BJ (cell line): ENCODE data around the gene IFNLR1. TPM values are rescaled to one million over a fixed set of nuclear protein-coding genes. Genes with fewer than 3 reads are reported as not detected.

ENCODE experiments used
- CTCF ChIA-PET: fragments of 350-600 bp; formaldehyde crosslinking; extraction: SDS; loops from one replicate; lab custom pipeline; 2021; ENCODE audit warnings: antibody characterized with exemption, inconsistent platforms; lab: Yijun Ruan, JAX
- POLR2A ChIA-PET: fragments of 300-600 bp; sonication (Branson Sonifier 250); formaldehyde crosslinking; extraction: SDS; loops from one replicate; lab custom pipeline; 2021; ENCODE audit warnings: antibody characterized with exemption; lab: Charles Lee
- DNase-seq: peaks from one replicate; pipeline ENCODE4 v3.0.0-alpha.2; 2011; ENCODE audit warnings: low read depth
- H3K27me3 ChIP-seq: 2 replicates; pipeline ENCODE4 v1.6.0; 2011; ENCODE audit warnings: low read length; ENCODE audit not compliant: control insufficient read depth, insufficient read depth
- H3K36me3 ChIP-seq: 2 replicates; pipeline ENCODE4 v1.5.1; 2011; ENCODE audit warnings: low read length; ENCODE audit not compliant: control insufficient read depth, insufficient read depth
- H3K4me3 ChIP-seq: 2 replicates; pipeline ENCODE4 v1.5.1; 2011; ENCODE audit warnings: low read depth, mild to moderate bottlenecking, control low read depth, low read length
- polyA plus RNA-seq: library from polyadenylated mRNA; depleted of rRNA; stranded (reverse); fragments of >200 nt; gene quantifications from 2 replicates; pipeline ENCODE4 v1.2.3, GENCODE V29; 2011
- TF ChIP-seq, protein P1 (sequence below): IDR thresholded peaks from 2 replicates; pipeline ENCODE4 v1.5.1; 2011; ENCODE audit warnings: low read depth, mild to moderate bottlenecking, control low read depth, inconsistent platforms, low read length, moderate library complexity; ENCODE audit not compliant: insufficient read depth

IFNLR1 gene
- polyA plus RNA-seq, 1 experiment, result not detected

DNA sequence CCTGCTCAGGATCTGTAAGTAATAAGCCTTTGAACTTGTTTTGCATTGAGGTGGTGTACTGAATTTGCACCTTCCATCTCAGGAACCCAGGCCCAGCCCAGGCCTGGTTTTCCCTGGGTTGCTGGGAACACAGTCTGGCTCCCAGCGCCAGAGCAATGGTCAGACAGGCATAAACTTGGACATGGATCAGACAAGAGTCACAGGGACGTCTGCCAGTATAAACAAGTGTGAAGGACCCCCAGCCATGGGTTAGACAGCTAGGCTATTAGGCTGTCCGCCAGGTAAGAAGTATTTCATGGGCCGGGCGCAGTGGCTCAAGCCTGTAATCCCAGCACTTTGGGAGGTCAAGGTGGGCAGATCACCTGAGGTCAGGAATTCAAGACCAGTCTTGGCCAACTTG lies 5.5 kb downstream of the IFNLR1 start:
- DNase-seq, result no peak
- Histone ChIP-seq H3K4me3 (no peak overlapping the region), H3K36me3 (no peaks in the 10 kb centered on the region), H3K27me3 (peaks cover 4% of the 10 kb centered on the region; the same call in 1 of the 2 replicates)
- TF ChIP-seq, protein P1, sequence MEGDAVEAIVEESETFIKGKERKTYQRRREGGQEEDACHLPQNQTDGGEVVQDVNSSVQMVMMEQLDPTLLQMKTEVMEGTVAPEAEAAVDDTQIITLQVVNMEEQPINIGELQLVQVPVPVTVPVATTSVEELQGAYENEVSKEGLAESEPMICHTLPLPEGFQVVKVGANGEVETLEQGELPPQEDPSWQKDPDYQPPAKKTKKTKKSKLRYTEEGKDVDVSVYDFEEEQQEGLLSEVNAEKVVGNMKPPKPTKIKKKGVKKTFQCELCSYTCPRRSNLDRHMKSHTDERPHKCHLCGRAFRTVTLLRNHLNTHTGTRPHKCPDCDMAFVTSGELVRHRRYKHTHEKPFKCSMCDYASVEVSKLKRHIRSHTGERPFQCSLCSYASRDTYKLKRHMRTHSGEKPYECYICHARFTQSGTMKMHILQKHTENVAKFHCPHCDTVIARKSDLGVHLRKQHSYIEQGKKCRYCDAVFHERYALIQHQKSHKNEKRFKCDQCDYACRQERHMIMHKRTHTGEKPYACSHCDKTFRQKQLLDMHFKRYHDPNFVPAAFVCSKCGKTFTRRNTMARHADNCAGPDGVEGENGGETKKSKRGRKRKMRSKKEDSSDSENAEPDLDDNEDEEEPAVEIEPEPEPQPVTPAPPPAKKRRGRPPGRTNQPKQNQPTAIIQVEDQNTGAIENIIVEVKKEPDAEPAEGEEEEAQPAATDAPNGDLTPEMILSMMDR, result no peak
- ChIA-PET POLR2A (no interaction called here), CTCF (no interaction called here)

DNA sequence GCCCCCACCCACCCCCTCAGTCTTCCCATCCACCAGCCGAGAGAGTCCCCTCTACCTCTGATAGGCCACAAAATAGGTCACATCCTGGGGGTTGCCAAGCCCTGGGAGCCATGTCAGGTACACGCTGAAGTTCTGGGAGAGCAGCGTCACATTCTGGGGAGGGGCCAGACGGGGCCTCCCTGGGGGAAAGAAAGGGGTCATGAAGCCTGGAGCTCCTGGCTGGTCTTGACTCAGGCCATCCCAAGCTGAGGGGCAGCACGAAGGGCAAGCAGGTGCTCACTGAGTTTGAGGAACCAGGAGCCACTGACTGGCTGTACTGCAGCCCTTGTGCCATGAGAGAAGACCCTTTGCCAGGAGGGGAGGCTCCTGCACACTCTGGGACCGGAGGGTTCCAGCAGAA lies 6.4 kb downstream of the IFNLR1 start:
- no peak overlapping the region for H3K4me3 ChIP-seq
- CTCF ChIA-PET, result interaction anchor here (1.0 kb wide), 1 partner anchor 211 kb away, joined by 3 read pairs; no protein-coding TSS in a partner anchor
- POLR2A ChIA-PET, result no interaction called here
- no peak for DNase-seq
- H3K36me3 ChIP-seq, result no peaks in the 10 kb centered on the region
- TF ChIP-seq, protein P1, result no peak
- H3K27me3 ChIP-seq, result 0 out of 2 replicates have a peak, but pooled peaks cover 1% of the 10 kb centered on the region

DNA sequence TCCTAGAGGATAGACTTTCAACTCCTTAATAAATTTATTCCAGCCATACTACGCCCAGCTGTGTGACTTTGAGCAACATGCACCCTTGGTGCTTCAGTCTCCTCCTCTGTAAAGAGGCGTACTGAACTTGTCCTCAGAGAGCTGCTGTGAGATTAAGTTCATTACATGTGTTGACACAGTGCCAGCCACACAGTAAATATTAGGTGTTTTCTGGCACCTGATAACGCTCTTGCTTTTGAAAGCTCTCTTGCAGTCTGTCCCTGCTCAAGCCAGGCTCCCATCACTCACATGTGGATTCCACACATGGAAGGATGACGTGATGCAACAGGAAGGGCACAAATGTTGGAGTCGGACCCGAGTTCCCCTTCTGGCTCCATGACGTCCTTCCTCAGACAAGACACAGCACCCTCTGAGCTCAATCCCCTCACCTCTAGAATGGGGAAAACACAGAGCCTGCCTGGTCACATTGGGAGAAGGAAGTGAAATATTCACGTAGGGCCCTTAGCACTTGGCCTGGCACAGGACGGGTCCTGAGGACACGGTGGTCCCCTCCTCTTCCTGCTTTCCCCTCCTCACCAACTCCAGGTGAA lies 7.7 kb downstream of the IFNLR1 start:
- Histone ChIP-seq H3K36me3 (no peaks in the 10 kb centered on the region), H3K4me3 (no peak overlapping the region), H3K27me3 (peaks cover 7% of the 10 kb centered on the region)
- POLR2A ChIA-PET, result no interaction called here
- TF ChIP-seq, protein P1, result no peak
- no peak for DNase-seq
- CTCF ChIA-PET, result interaction anchor here (1.5 to 1.8 kb wide), 2 partner anchors 8 to 29 kb away, joined by 4 to 6 read pairs; partner anchors contain the start of gene IFNLR1

DNA sequence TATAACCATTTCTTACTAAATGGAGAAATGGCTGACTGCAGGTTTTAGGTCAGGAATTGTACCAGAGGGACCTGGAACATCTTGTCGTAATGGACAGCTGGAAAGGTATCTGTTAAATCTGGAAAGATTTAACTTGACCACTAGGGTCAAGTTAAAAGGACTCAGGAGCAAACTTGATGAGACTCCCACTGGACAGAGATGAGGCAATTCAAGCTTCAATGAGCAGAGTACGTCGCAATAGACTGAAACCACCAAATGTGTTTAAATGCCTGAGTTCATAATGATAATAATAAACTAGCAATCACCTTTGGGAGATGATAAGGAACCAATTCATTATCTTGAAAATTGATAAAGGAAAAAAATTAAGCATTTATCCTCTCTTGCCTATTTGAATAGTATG lies 8.7 kb downstream of the IFNLR1 start:
- H3K4me3 ChIP-seq, result no peak overlapping the region
- CTCF ChIA-PET, result interaction anchor here (0.5 to 1.8 kb wide), 4 partner anchors 9 to 28 kb away, joined by 3 to 6 read pairs (median 4); partner anchors contain the start of gene IFNLR1
- no peaks in the 10 kb centered on the region for H3K36me3 ChIP-seq
- TF ChIP-seq, protein P1, result no peak
- POLR2A ChIA-PET, result no interaction called here
- peaks cover 10% of the 10 kb centered on the region for H3K27me3 ChIP-seq
- DNase-seq, result no peak

DNA sequence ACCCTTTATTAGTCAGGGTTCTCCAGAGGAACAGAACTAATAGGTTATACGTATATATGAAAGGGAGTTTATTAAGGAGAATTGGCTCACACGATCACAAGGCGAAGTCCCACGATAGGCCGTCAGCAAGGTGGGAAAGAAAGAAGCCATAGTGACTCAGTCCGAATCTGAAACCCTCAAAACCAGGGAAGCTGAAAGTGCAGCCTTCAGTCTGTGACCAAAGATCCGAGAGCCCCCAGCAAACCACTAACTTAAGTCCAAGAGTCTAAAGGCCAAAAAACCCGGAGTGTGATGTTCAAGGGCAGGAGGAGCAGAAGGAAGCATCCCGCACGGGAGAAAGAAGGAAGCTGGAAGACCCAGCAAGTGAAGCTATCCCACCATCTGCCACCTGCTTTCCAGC lies 9.9 kb downstream of the IFNLR1 start:
- H3K36me3 ChIP-seq, result no peaks in the 10 kb centered on the region
- H3K4me3 ChIP-seq, result no peak overlapping the region
- TF ChIP-seq, protein P1, result no peak
- POLR2A ChIA-PET, result no interaction called here
- CTCF ChIA-PET, result no interaction called here
- DNase-seq, result no peak
- peaks cover 10% of the 10 kb centered on the region for H3K27me3 ChIP-seq
